HG02870 (cell line): ENCODE measurements around the gene ZNF112.

Source experiments
- ATAC-seq: cut with Tn5 transposase; IDR thresholded peaks from one replicate; pipeline ENCODE4 v1.9.1; 2021; ENCODE audit warnings: mild to moderate bottlenecking, moderate library complexity; ENCODE audit not compliant: unreplicated experiment

The ZNF112 gene

GRCh38 chr19:44284968-44285367 is 71.5 kb downstream of the ZNF112 start:
- no peak for ATAC-seq

- no peak for ATAC-seq
These were observed 73.6 kb downstream of the ZNF112 start for GRCh38 chr19:44282846-44283245.

GRCh38 chr19:44280916-44281315 is 75.6 kb downstream of the ZNF112 start:
- no peak for ATAC-seq

- ATAC-seq: no peak
These were observed 78.2 kb downstream of the ZNF112 start for GRCh38 chr19:44278181-44278690.

- no peak for ATAC-seq
These were observed 79.1 kb downstream of the ZNF112 start for GRCh38 chr19:44277331-44277730.
